ENCODE measurements around the gene NKD1.
"Not testable (repeated sequence)": the region's sequence is repeated elsewhere in the genome, so short reads cannot be mapped to it uniquely, and the experiment has no call there.

NKD1 gene

GRCh38 chr16:50576403-50577113 is 28.4 kb downstream of the NKD1 start:
- DNase-seq (ENCODE audit: low read depth in 2 of 3, low spot score in 2 of 3), result no peak

GRCh38 chr16:50578137-50578536 is 29.9 kb downstream of the NKD1 start:
- DNase-seq (ENCODE audit: low read depth in 2 of 3, low spot score in 2 of 3), result no peak

- DNase-seq (ENCODE audit: low read depth in 2 of 3, low spot score in 2 of 3), result not testable (repeated sequence)
These were observed 31.2 kb downstream of the NKD1 start for GRCh38 chr16:50579373-50579772.

GRCh38 chr16:50580180-50580798 is 32.1 kb downstream of the NKD1 start:
- DNase-seq (ENCODE audit: low read depth in 2 of 3, low spot score in 2 of 3), result no peak

- no peak for DNase-seq (ENCODE audit: low read depth in 2 of 3, low spot score in 2 of 3)
These were observed 33.6 kb downstream of the NKD1 start for GRCh38 chr16:50581845-50582244.

GRCh38 chr16:50583211-50583610 is 35.0 kb downstream of the NKD1 start:
- DNase-seq (ENCODE audit: low read depth in 2 of 3, low spot score in 2 of 3), result no peak

GRCh38 chr16:50584033-50584722 is 36.0 kb downstream of the NKD1 start:
- no peak for DNase-seq (ENCODE audit: low read depth in 2 of 3, low spot score in 2 of 3)

GRCh38 chr16:50585331-50585776 is 37.2 kb downstream of the NKD1 start:
- DNase-seq (ENCODE audit: low read depth in 2 of 3, low spot score in 2 of 3), result no peak

GRCh38 chr16:50587543-50587942 is 39.3 kb downstream of the NKD1 start:
- no peak for DNase-seq (ENCODE audit: low read depth in 2 of 3, low spot score in 2 of 3)

- no peak for DNase-seq (ENCODE audit: low read depth in 2 of 3, low spot score in 2 of 3)
These were observed 40.1 kb downstream of the NKD1 start for GRCh38 chr16:50588276-50588675.

- no peak for DNase-seq (ENCODE audit: low read depth in 2 of 3, low spot score in 2 of 3)
These were observed 43.0 kb downstream of the NKD1 start for GRCh38 chr16:50591209-50591608.

GRCh38 chr16:50591800-50592771 is 43.9 kb downstream of the NKD1 start:
- no peak for DNase-seq (ENCODE audit: low read depth in 2 of 3, low spot score in 2 of 3)

GRCh38 chr16:50592996-50593395 is 44.8 kb downstream of the NKD1 start:
- DNase-seq (ENCODE audit: low read depth in 2 of 3, low spot score in 2 of 3), result no peak

- DNase-seq (ENCODE audit: low read depth in 2 of 3, low spot score in 2 of 3), result no peak
These were observed 45.4 kb downstream of the NKD1 start for GRCh38 chr16:50593410-50594150.

- no peak for DNase-seq (ENCODE audit: low read depth in 2 of 3, low spot score in 2 of 3)
These were observed 46.4 kb downstream of the NKD1 start for GRCh38 chr16:50594308-50595260.

GRCh38 chr16:50595859-50596258 is 47.7 kb downstream of the NKD1 start:
- no peak for DNase-seq (ENCODE audit: low read depth in 2 of 3, low spot score in 2 of 3)

- no peak for DNase-seq (ENCODE audit: low read depth in 2 of 3, low spot score in 2 of 3)
These were observed 48.7 kb downstream of the NKD1 start for GRCh38 chr16:50596762-50597450.

GRCh38 chr16:50597563-50598255 is 49.5 kb downstream of the NKD1 start:
- DNase-seq (ENCODE audit: low read depth in 2 of 3, low spot score in 2 of 3), result no peak
